H9 (cell line): Measurements from ENCODE around the gene MYNN. TPM values are rescaled to one million over a fixed set of nuclear protein-coding genes. Genes with fewer than 3 reads are reported as not detected.

ENCODE experiments used
- DNase-seq: peaks from one replicate; pipeline ENCODE4 v3.0.0-alpha.2; 2017
- H2AFZ ChIP-seq: one replicate; pipeline ENCODE4 v1.6.1; 2013; ENCODE audit warnings: mild to moderate bottlenecking, low read length, control low read depth, moderate library complexity
- H2AK5ac ChIP-seq: 2 replicates; pipeline ENCODE4 v1.6.1; 2013; ENCODE audit warnings: low read length, control low read depth, mixed read lengths; ENCODE audit not compliant: insufficient read length
- H2BK120ac ChIP-seq: one replicate; pipeline ENCODE4 v1.6.1; 2013; ENCODE audit warnings: low read depth, mild to moderate bottlenecking, low read length, control low read depth, inconsistent platforms; ENCODE audit not compliant: poor library complexity, severe bottlenecking
- H2BK12ac ChIP-seq: 2 replicates; pipeline ENCODE4 v1.6.1; 2013; ENCODE audit warnings: low read length, control low read depth, mixed read lengths, low read depth; ENCODE audit not compliant: insufficient read length
- H2BK15ac ChIP-seq: 2 replicates; pipeline ENCODE4 v1.6.1; 2013; ENCODE audit warnings: low read depth, low read length, control low read depth
- H2BK20ac ChIP-seq: one replicate; pipeline ENCODE4 v1.6.1; 2013; ENCODE audit warnings: low read depth, mild to moderate bottlenecking, low read length, control low read depth, inconsistent platforms; ENCODE audit not compliant: poor library complexity, severe bottlenecking
- H2BK5ac ChIP-seq: 2 replicates; pipeline ENCODE4 v1.6.1; 2013; ENCODE audit warnings: low read length, control low read depth, mixed read lengths; ENCODE audit not compliant: insufficient read length
- H3K14ac ChIP-seq: 2 replicates; pipeline ENCODE4 v1.6.1; 2013; ENCODE audit warnings: low read length, control low read depth; ENCODE audit not compliant: insufficient read depth
- H3K18ac ChIP-seq: 2 replicates; pipeline ENCODE4 v1.6.1; 2013; ENCODE audit warnings: low read depth, mild to moderate bottlenecking, mixed read lengths, low read length, control low read depth; ENCODE audit not compliant: insufficient read length
- H3K23ac ChIP-seq: 2 replicates; pipeline ENCODE4 v1.6.1; 2013; ENCODE audit warnings: low read length, control low read depth, mixed read lengths, low read depth; ENCODE audit not compliant: insufficient read length
- H3K23me2 ChIP-seq: 2 replicates; pipeline ENCODE4 v1.6.1; 2013; ENCODE audit warnings: low read depth, mild to moderate bottlenecking, mixed read lengths, low read length, control low read depth; ENCODE audit not compliant: insufficient read length, poor library complexity, severe bottlenecking
- H3K27ac ChIP-seq: 2 replicates; pipeline ENCODE4 v1.5.1; 2013; ENCODE audit warnings: low read length, control low read depth, mixed read lengths, low read depth; ENCODE audit not compliant: insufficient read length
- H3K27me3 ChIP-seq: 2 replicates; pipeline ENCODE4 v1.6.1; 2013; ENCODE audit warnings: low read length, control low read depth, inconsistent platforms; ENCODE audit not compliant: insufficient read depth
- H3K4ac ChIP-seq: 2 replicates; pipeline ENCODE4 v1.6.1; 2013; ENCODE audit warnings: low read depth, mild to moderate bottlenecking, control low read depth, inconsistent platforms, low read length, moderate library complexity
- H3K4me1 ChIP-seq: 2 replicates; pipeline ENCODE4 v1.6.1; 2013; ENCODE audit warnings: low read length, control low read depth, inconsistent platforms; ENCODE audit not compliant: insufficient read depth
- H3K4me2 ChIP-seq: 2 replicates; pipeline ENCODE4 v1.6.1; 2013; ENCODE audit warnings: low read length, control low read depth, mixed read lengths; ENCODE audit not compliant: insufficient read length, insufficient read depth
- H3K56ac ChIP-seq: 2 replicates; pipeline ENCODE4 v1.6.1; 2013; ENCODE audit warnings: low read depth, mild to moderate bottlenecking, mixed read lengths, low read length, control low read depth; ENCODE audit not compliant: insufficient read length
- H3K79me1 ChIP-seq: 2 replicates; pipeline ENCODE4 v1.6.1; 2013; ENCODE audit warnings: low read depth, mild to moderate bottlenecking, moderate library complexity, low read length, control low read depth, inconsistent platforms; ENCODE audit not compliant: insufficient read depth, poor library complexity, severe bottlenecking
- H3K79me2 ChIP-seq: 2 replicates; pipeline ENCODE4 v1.6.1; 2013; ENCODE audit warnings: low read length, control low read depth, inconsistent platforms; ENCODE audit not compliant: insufficient read depth
- H3K9ac ChIP-seq: 2 replicates; pipeline ENCODE4 v1.6.1; 2013; ENCODE audit warnings: low read length, control low read depth, mixed read lengths; ENCODE audit not compliant: insufficient read length; ENCODE audit errors: extremely low read depth
- H3K9me3 ChIP-seq: one replicate; pipeline ENCODE4 v1.6.1; 2013; ENCODE audit warnings: low read depth, low read length, inconsistent platforms; ENCODE audit not compliant: control insufficient read depth
- H3T11ph ChIP-seq: one replicate; pipeline ENCODE4 v1.6.1; 2013; ENCODE audit warnings: mild to moderate bottlenecking, low read length, control low read depth, inconsistent platforms
- H4K20me1 ChIP-seq: one replicate; pipeline ENCODE4 v1.6.1; 2013; ENCODE audit not compliant: control insufficient read depth, insufficient read length, insufficient read depth
- H4K5ac ChIP-seq: 2 replicates; pipeline ENCODE4 v1.6.1; 2013; ENCODE audit warnings: low read depth, mild to moderate bottlenecking, mixed read lengths, low read length, control low read depth; ENCODE audit not compliant: insufficient read length
- H4K8ac ChIP-seq: replicated peaks from 2 replicates; pipeline ENCODE4 v1.6.1; 2013; ENCODE audit warnings: low read length, control low read depth, mixed read lengths, low read depth; ENCODE audit not compliant: insufficient read length
- H4K91ac ChIP-seq: 2 replicates; pipeline ENCODE4 v1.6.1; 2013; ENCODE audit warnings: low read depth, mild to moderate bottlenecking, moderate library complexity, mixed read lengths, low read length, control low read depth; ENCODE audit not compliant: insufficient read length
- H3K27ac Mint-ChIP-seq, 3 experiments: 2 replicates in 2 of 3; 3 replicates in 1 of 3; pipeline ENCODE4 v1.8.0; 2020 to 2021; ENCODE audit warnings: mixed read lengths in 3 of 3, mild to moderate bottlenecking in 1 of 3, moderate library complexity in 1 of 3
- H3K27me3 Mint-ChIP-seq: 2 replicates; pipeline ENCODE4 v1.8.0; 2021; ENCODE audit warnings: low read depth, mild to moderate bottlenecking, moderate library complexity, mixed read lengths
- H3K36me3 Mint-ChIP-seq, 3 experiments: 2 replicates in 2 of 3; 3 replicates in 1 of 3; pipeline ENCODE4 v1.8.0; 2020 to 2021; ENCODE audit warnings: low read depth in 3 of 3, mixed read lengths in 3 of 3; ENCODE audit not compliant: insufficient read depth in 1 of 3
- H3K4me1 Mint-ChIP-seq, 2 experiments: 2 replicates each; pipeline ENCODE4 v1.8.0; 2020; ENCODE audit warnings: mixed read lengths in 2 of 2
- H3K4me3 Mint-ChIP-seq, 2 experiments: 2 replicates in 1 of 2; 3 replicates in 1 of 2; pipeline ENCODE4 v1.8.0; 2020 to 2021; ENCODE audit warnings: mild to moderate bottlenecking in 2 of 2, mixed read lengths in 2 of 2, moderate library complexity in 1 of 2
- H3K9me3 Mint-ChIP-seq, 2 experiments: 2 replicates in 1 of 2; 3 replicates in 1 of 2; pipeline ENCODE4 v1.8.0; 2020; ENCODE audit warnings: mild to moderate bottlenecking in 2 of 2, mixed read lengths in 2 of 2, moderate library complexity in 1 of 2
- WGBS: extraction: QIAGEN DNeasy Blood & Tissue Kit; methylation state at CpG from one replicate; pipeline ENCODE4 v1.1.7; 2013; ENCODE audit warnings: missing lambda C conversion rate, low lambda C conversion rate, mixed read lengths; ENCODE audit not compliant: insufficient read length; ENCODE audit errors: extremely low coverage; 5-methylcytosine and 5-hydroxymethylcytosine counted together
- total RNA-seq: library from RNA; stranded (reverse); gene quantifications from 2 replicates; pipeline ENCODE4 v1.2.1, GENCODE V29; 2021
- TF ChIP-seq, protein P1 (sequence below): fragments of 200-600 bp; sonication (generic); conservative IDR thresholded peaks from 3 replicates; pipeline ENCODE4 v1.8.0; 2021; ENCODE audit warnings: antibody characterized with exemption, mild to moderate bottlenecking

Gene MYNN
- total RNA-seq, 1 experiment from 2014 or later: 15.9 TPM

DNA sequence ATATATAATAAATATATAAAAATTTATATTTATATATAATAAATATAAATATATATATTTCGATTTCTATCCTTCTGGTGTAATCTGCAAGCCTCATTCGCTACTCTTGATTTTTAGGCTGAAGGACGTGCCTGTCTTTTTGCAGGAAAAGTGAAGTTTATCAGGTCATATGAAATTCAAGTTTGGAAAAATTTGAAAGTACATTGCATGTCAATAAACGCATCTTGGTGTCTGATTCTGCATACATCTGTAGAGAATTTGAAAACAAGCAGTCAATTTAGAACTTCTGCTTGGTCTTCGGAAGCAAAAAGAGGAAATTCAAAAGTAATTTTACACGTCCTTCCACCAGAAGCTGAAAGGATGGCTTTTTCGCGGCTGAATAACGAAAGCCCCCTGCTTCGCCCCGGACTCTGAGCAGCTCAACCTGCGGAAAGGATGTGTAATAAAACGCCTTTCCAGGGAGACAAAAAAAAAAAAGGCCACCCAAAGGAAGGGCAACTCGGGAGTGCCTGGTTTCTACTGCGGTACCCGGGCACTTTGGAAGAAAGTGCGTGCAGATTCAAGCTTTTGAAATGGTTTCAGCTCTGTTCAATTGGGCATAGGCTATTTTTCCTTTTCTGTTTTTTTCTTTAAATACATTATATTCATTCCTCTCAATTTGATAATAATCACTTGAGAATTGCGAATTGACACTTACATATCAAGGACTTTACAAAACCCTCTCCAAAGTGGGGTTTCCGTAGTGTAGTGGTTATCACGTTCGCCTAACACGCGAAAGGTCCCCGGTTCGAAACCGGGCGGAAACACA, 1.5 kb upstream of the MYNN start:
- no peak overlapping the region for H3T11ph ChIP-seq
- Mint-ChIP-seq H3K9me3 (no peaks in the 10 kb centered on the region; a peak in 1 of 5 replicates), H3K4me3 (peak overlapping the region; percentile 94 to 98), H3K27me3 (no peaks in the 10 kb centered on the region; the same call in 1 of the 2 replicates), H3K27ac (peak overlapping the region; percentile 98 to 100 (median 100); a peak in 6 of 7 replicates), H3K4me1 (peaks cover 28 to 30% of the 10 kb centered on the region in 2 experiments), H3K36me3 (peaks cover 0 to 23% (median 21%) of the 10 kb centered on the region in 3 experiments; a peak in 6 of 7 replicates)
- H3K18ac ChIP-seq: no peak overlapping the region
- no peak overlapping the region for H4K8ac ChIP-seq
- no peak overlapping the region for H4K5ac ChIP-seq
- no peak overlapping the region for H4K91ac ChIP-seq
- H3K79me1 ChIP-seq: no peaks in the 10 kb centered on the region
- no peak overlapping the region for H2BK12ac ChIP-seq
- H3K27me3 ChIP-seq: no peaks in the 10 kb centered on the region
- DNase-seq: peak; percentile 74
- no peak overlapping the region for H3K23ac ChIP-seq
- no peak overlapping the region for H3K4ac ChIP-seq
- H2BK15ac ChIP-seq: no peak overlapping the region
- no CpG with 5 or more reads among the region's 27 CpGs for WGBS
- H3K9ac ChIP-seq: peak overlapping the region; percentile 69
- no peak overlapping the region for H2AK5ac ChIP-seq
- H2BK20ac ChIP-seq: no peak overlapping the region
- H3K79me2 ChIP-seq: peaks cover 7% of the 10 kb centered on the region; the same call in 1 of the 2 replicates
- H3K9me3 ChIP-seq: no peaks in the 10 kb centered on the region
- H3K27ac ChIP-seq: peak overlapping the region; percentile 29
- H3K56ac ChIP-seq: no peak overlapping the region
- no peak overlapping the region for H2BK5ac ChIP-seq
- H3K4me2 ChIP-seq: peak overlapping the region; percentile 96
- TF ChIP-seq, protein P1, sequence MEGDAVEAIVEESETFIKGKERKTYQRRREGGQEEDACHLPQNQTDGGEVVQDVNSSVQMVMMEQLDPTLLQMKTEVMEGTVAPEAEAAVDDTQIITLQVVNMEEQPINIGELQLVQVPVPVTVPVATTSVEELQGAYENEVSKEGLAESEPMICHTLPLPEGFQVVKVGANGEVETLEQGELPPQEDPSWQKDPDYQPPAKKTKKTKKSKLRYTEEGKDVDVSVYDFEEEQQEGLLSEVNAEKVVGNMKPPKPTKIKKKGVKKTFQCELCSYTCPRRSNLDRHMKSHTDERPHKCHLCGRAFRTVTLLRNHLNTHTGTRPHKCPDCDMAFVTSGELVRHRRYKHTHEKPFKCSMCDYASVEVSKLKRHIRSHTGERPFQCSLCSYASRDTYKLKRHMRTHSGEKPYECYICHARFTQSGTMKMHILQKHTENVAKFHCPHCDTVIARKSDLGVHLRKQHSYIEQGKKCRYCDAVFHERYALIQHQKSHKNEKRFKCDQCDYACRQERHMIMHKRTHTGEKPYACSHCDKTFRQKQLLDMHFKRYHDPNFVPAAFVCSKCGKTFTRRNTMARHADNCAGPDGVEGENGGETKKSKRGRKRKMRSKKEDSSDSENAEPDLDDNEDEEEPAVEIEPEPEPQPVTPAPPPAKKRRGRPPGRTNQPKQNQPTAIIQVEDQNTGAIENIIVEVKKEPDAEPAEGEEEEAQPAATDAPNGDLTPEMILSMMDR: no peak
- H3K4me1 ChIP-seq: no peaks in the 10 kb centered on the region
- H2BK120ac ChIP-seq: no peak overlapping the region
- H2AFZ ChIP-seq: peak overlapping the region; percentile 93
- H4K20me1 ChIP-seq: no peaks in the 10 kb centered on the region
- no peak overlapping the region for H3K14ac ChIP-seq
- H3K23me2 ChIP-seq: no peaks in the 10 kb centered on the region
